CD4-positive, alpha-beta memory T cell (primary cell): ENCODE results near the gene CDH5. TPM values are rescaled to one million over a fixed set of nuclear protein-coding genes. Genes with fewer than 3 reads are reported as not detected.

Experiments
- CTCF ChIA-PET: fragments of 350-600 bp; sonication (Branson Sonifier 250); formaldehyde crosslinking; loops from one replicate; lab custom pipeline; 2021; ENCODE audit warnings: inconsistent platforms; ENCODE audit not compliant: partially characterized antibody; lab: Charles Lee
- POLR2A ChIA-PET: fragments of 350-600 bp; sonication (Branson Sonifier 250); formaldehyde crosslinking; loops from one replicate; lab custom pipeline; 2021; ENCODE audit not compliant: partially characterized antibody; lab: Charles Lee
- DNase-seq, 5 donors: peaks; one replicate each; pipeline versions ENCODE4 v3.0.0 to v3.0.0-alpha.2; 2020 to 2022; ENCODE audit warnings: mixed read lengths in 1 of 5
- H3K27ac ChIP-seq: one replicate; pipeline ENCODE4 v1.7.0; 2013; ENCODE audit warnings: low read depth, low read length
- H3K27me3 ChIP-seq: 2 replicates; pipeline ENCODE4 v1.7.0; 2013; ENCODE audit warnings: mild to moderate bottlenecking, low read length, moderate library complexity; ENCODE audit not compliant: insufficient read depth
- H3K36me3 ChIP-seq: 2 replicates; pipeline ENCODE4 v1.7.0; 2013; ENCODE audit warnings: mild to moderate bottlenecking, low read length, moderate library complexity; ENCODE audit not compliant: insufficient read depth
- H3K4me1 ChIP-seq: 2 replicates; pipeline ENCODE4 v1.7.0; 2013; ENCODE audit warnings: mild to moderate bottlenecking, low read length, moderate library complexity; ENCODE audit not compliant: insufficient read depth
- H3K4me3 ChIP-seq, 2 donors: one replicate each; pipeline ENCODE4 v1.7.0; 2013; ENCODE audit warnings: low read length in 2 of 2, mild to moderate bottlenecking in 1 of 2
- H3K9me3 ChIP-seq, 2 donors: one replicate each; pipeline ENCODE4 v1.7.0; 2013; ENCODE audit warnings: low read length in 2 of 2, control low read depth in 1 of 2; ENCODE audit not compliant: control insufficient read depth in 1 of 2
- H3K27ac Mint-ChIP-seq, 7 donors: one replicate each; pipeline ENCODE4 v1.8.0; 2020 to 2021; ENCODE audit warnings: mixed read lengths in 7 of 7, mild to moderate bottlenecking in 6 of 7, inconsistent platforms in 3 of 7, moderate library complexity in 3 of 7
- H3K27me3 Mint-ChIP-seq, 2 donors: one replicate each; pipeline ENCODE4 v1.8.0; 2020 to 2021; ENCODE audit warnings: mixed read lengths in 2 of 2
- H3K36me3 Mint-ChIP-seq, 2 donors: one replicate each; pipeline ENCODE4 v1.8.0; 2020 to 2021; ENCODE audit warnings: mixed read lengths in 2 of 2, inconsistent platforms in 1 of 2, mild to moderate bottlenecking in 1 of 2
- H3K4me1 Mint-ChIP-seq, 4 donors: one replicate each; pipeline ENCODE4 v1.8.0; 2020 to 2021; ENCODE audit warnings: mixed read lengths in 4 of 4, mild to moderate bottlenecking in 1 of 4
- H3K4me3 Mint-ChIP-seq, 8 donors: one replicate each; pipeline ENCODE4 v1.8.0; 2020 to 2021; ENCODE audit warnings: mixed read lengths in 8 of 8, mild to moderate bottlenecking in 7 of 8, moderate library complexity in 6 of 8, inconsistent platforms in 3 of 8
- H3K9me3 Mint-ChIP-seq, 8 donors: one replicate each; pipeline ENCODE4 v1.8.0; 2020 to 2021; ENCODE audit warnings: mixed read lengths in 8 of 8, mild to moderate bottlenecking in 5 of 8, inconsistent platforms in 3 of 8, moderate library complexity in 1 of 8
- intact Hi-C: fragments of 100-400 bp; cut with micrococcal nuclease; formaldehyde crosslinking; loops from one replicate; pipeline ENCODE4 v1.15.1; 2023
- polyA plus RNA-seq, 2 donors: library from polyadenylated mRNA; unstranded; fragments of 300-500 nt; fragmentation: Illumina TruSeq; gene quantifications; one replicate each; pipeline ENCODE4 v1.2.3, GENCODE V29; 2021
- total RNA-seq, 2 experiments: library from RNA; stranded (reverse); gene quantifications; one replicate each; pipeline ENCODE4 v1.2.3, GENCODE V29; 2021

Gene CDH5, protein sequence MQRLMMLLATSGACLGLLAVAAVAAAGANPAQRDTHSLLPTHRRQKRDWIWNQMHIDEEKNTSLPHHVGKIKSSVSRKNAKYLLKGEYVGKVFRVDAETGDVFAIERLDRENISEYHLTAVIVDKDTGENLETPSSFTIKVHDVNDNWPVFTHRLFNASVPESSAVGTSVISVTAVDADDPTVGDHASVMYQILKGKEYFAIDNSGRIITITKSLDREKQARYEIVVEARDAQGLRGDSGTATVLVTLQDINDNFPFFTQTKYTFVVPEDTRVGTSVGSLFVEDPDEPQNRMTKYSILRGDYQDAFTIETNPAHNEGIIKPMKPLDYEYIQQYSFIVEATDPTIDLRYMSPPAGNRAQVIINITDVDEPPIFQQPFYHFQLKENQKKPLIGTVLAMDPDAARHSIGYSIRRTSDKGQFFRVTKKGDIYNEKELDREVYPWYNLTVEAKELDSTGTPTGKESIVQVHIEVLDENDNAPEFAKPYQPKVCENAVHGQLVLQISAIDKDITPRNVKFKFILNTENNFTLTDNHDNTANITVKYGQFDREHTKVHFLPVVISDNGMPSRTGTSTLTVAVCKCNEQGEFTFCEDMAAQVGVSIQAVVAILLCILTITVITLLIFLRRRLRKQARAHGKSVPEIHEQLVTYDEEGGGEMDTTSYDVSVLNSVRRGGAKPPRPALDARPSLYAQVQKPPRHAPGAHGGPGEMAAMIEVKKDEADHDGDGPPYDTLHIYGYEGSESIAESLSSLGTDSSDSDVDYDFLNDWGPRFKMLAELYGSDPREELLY
- not detected for total RNA-seq
- not detected for polyA plus RNA-seq

DNA sequence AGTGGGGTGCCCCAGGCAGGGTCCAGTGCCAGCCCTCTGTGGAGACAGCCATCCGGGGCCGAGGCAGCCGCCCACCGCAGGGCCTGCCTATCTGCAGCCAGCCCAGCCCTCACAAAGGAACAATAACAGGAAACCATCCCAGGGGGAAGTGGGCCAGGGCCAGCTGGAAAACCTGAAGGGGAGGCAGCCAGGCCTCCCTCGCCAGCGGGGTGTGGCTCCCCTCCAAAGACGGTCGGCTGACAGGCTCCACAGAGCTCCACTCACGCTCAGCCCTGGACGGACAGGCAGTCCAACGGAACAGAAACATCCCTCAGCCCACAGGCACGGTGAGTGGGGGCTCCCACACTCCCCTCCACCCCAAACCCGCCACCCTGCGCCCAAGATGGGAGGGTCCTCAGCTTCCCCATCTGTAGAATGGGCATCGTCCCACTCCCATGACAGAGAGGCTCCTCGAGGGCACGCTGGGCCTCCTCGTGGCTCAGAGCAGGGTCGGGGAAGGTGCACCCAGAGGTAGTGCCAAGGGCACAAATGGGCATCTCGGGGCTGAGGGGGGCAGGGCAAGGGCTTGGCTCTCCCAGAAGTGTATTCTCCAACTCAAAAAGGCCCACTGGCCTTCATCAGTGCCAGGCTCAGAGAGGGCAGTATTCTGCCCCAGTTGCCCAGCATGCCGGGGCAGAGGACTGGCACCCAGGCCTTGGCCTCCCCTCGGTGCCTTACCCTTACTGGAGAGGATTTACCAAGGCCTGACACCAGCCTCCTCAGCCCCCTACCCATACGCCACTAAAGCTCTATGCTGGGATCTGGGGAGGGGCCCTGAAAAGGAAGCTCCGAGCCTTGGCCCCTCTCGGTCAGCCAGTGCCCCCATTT lies at the start of gene CDH5:
Gene CDH5 (plus strand): TSS at position 259 of the 867 bp plus-strand sequence. CDS start 12,647 bp downstream, outside the sequence.
- DNase-seq, result no peak
- Histone ChIP-seq H3K9me3 (no peaks in the 10 kb centered on the region), H3K27ac (no peak within 1 kb of the TSS), H3K4me1 (no peaks in the 10 kb centered on the region), H3K4me3 (no peak within 1 kb of the TSS), H3K27me3 (peaks cover 16% of the 10 kb centered on the region), H3K36me3 (no peaks in the 10 kb centered on the region)
- POLR2A ChIA-PET, result no interaction called here
- Mint-ChIP-seq H3K4me3 (no peak within 1 kb of the TSS), H3K27ac (peak within 1 kb of the TSS in 1 of 7 donors; percentile 24), H3K36me3 (no peaks in the 10 kb centered on the region), H3K27me3 (peaks cover 29 to 32% of the 10 kb centered on the region in 2 donors), H3K4me1 (peaks cover 0 to 6% (median 2%) of the 10 kb centered on the region in 4 donors), H3K9me3 (peaks cover 0 to 1% (median 0%) of the 10 kb centered on the region in 8 donors)
- intact Hi-C loops, result no loop called here
- CTCF ChIA-PET, result interaction anchor here (0.9 to 5.0 kb wide), 3 partner anchors 9 to 23 kb away, joined by 3 to 44 read pairs (median 4); no protein-coding TSS in a partner anchor

DNA sequence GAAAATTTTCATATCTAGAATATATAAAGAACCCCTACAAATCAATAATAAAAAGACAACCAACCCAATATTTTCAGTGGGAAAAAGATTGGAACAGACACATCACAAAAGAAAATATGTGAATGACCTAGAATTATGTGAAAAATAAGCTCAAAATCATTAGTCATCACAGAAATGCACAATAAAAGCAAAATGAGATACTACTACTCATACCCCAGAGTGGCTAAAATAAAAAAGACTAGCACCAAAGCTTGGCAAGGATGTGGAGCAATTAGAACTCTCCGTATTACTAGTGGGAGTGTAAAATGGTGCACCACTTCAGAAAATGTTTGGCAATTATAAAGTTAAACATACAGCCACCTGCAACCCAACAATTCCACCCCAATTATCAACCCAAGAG lies 48.0 kb upstream of the CDH5 start:
- CTCF ChIA-PET, result interaction anchor here (1.2 kb wide), 3 partner anchors 12 to 45 kb away, joined by 3 to 4 read pairs (median 3); no protein-coding TSS in a partner anchor
- peaks cover 0 to 2% (median 0%) of the 10 kb centered on the region in 4 donors for H3K4me1 Mint-ChIP-seq
- intact Hi-C loops, result no loop called here
- H3K9me3 Mint-ChIP-seq, result peaks cover 0 to 3% (median 0%) of the 10 kb centered on the region in 8 donors
- DNase-seq, result no peak
- no peaks in the 10 kb centered on the region for H3K4me1 ChIP-seq
- POLR2A ChIA-PET, result no interaction called here
- H3K4me3 Mint-ChIP-seq, result no peak overlapping the region
- H3K9me3 ChIP-seq, result no peaks in the 10 kb centered on the region
- H3K4me3 ChIP-seq, result no peak overlapping the region
- no peaks in the 10 kb centered on the region for H3K27me3 ChIP-seq
- peaks cover 20 to 22% of the 10 kb centered on the region in 2 donors for H3K27me3 Mint-ChIP-seq
- no peak overlapping the region for H3K27ac ChIP-seq
- H3K36me3 ChIP-seq, result no peaks in the 10 kb centered on the region
- H3K27ac Mint-ChIP-seq, result no peak overlapping the region
- H3K36me3 Mint-ChIP-seq, result no peaks in the 10 kb centered on the region

DNA sequence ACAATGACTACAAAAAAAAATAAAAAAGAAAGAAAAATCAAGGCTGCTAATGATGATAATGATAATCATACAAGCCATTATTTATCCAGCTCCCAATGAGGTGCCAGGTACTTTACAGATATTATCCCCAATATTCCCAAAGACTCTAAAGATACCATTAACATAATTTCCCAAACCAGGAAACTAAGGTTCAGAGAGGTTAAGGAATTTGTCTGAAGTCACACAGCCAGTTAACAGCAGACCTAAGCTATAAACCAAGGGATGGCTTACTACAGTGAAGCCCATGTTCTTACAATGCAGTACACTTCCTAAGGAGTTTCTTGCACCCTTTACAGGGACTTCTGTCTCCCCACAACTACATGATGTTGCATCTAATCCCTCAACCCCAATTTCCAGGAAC lies 45.7 kb upstream of the CDH5 start:
- ChIA-PET CTCF (no interaction called here), POLR2A (no interaction called here)
- H3K27ac Mint-ChIP-seq, result no peak overlapping the region
- no peaks in the 10 kb centered on the region for H3K36me3 Mint-ChIP-seq
- no peak overlapping the region for H3K4me3 ChIP-seq
- no peaks in the 10 kb centered on the region for H3K4me1 Mint-ChIP-seq
- H3K27me3 Mint-ChIP-seq, result peaks cover 18 to 28% of the 10 kb centered on the region in 2 donors
- H3K27me3 ChIP-seq, result no peaks in the 10 kb centered on the region
- H3K4me1 ChIP-seq, result no peaks in the 10 kb centered on the region
- H3K9me3 ChIP-seq, result no peaks in the 10 kb centered on the region
- intact Hi-C loops, result no loop called here
- H3K4me3 Mint-ChIP-seq, result no peak overlapping the region
- no peaks in the 10 kb centered on the region for H3K36me3 ChIP-seq
- no peaks in the 10 kb centered on the region for H3K9me3 Mint-ChIP-seq
- no peak overlapping the region for H3K27ac ChIP-seq
- no peak for DNase-seq

DNA sequence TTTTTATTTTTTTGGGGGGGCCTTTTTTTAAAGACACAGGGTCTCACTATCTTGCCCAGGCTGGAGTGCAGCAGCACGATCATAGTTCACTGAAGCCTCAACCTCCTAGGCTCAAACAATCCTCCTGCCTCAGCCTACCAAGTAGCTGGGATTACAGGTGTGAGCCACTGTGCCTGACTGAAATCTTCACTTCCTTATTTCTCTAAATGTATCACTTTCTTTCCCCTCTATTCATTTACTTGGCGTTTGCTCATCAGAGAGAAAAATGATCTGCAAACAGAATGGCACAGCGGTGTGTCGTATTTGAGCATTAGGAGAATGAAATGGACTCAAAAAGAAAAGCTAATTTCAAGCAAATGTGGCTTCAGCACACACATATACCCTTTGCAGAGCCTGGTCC lies 44.3 kb upstream of the CDH5 start:
- H3K4me1 Mint-ChIP-seq, result no peaks in the 10 kb centered on the region
- Histone ChIP-seq H3K27ac (no peak overlapping the region), H3K9me3 (no peaks in the 10 kb centered on the region), H3K4me3 (no peak overlapping the region), H3K36me3 (no peaks in the 10 kb centered on the region), H3K4me1 (no peaks in the 10 kb centered on the region), H3K27me3 (no peaks in the 10 kb centered on the region)
- no peak for DNase-seq
- no peak overlapping the region for H3K27ac Mint-ChIP-seq
- peaks cover 20 to 23% of the 10 kb centered on the region in 2 donors for H3K27me3 Mint-ChIP-seq
- POLR2A ChIA-PET, result no interaction called here
- CTCF ChIA-PET, result interaction anchor here (0.9 kb wide), 1 partner anchor 53 kb away, joined by 3 read pairs; no protein-coding TSS in a partner anchor
- intact Hi-C loops, result no loop called here
- no peaks in the 10 kb centered on the region for H3K9me3 Mint-ChIP-seq
- H3K4me3 Mint-ChIP-seq, result no peak overlapping the region
- H3K36me3 Mint-ChIP-seq, result no peaks in the 10 kb centered on the region

DNA sequence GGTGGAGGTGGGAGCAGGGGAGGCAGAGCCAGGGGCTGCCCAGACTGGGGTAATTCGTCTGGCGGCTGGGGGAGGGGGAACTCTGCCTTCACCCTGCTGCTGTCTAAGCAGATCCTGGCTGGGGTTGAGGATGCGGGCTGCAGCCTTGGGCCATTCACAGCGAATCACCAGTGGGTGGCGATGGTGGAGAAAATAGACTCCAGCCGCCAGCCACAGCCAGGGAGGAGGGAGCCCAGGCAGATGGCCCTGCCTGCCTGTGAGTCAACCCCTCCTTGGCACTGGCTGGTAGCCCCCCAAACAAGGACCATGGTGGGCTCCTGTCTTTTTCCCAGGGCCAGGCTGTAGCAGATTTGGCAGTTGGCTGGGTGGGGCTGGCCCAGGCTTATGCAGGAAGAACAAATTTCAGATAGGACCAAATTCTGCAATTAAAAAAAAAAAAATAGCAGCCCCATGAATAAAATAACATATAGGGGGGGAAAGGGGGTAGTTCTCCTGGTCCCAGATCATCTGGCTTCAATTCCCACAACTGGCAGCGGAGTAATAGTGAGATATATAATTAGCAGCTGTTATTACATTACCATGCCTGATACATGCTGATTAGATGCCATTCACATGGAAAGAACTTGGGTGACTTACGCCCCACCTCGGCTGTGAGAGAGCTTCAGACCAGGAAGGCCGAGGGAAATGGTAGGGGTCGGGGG lies 41.5 kb upstream of the CDH5 start:
- POLR2A ChIA-PET, result no interaction called here
- intact Hi-C loops, result no loop called here
- Mint-ChIP-seq H3K4me1 (no peaks in the 10 kb centered on the region), H3K9me3 (no peaks in the 10 kb centered on the region), H3K27me3 (peaks cover 15 to 17% of the 10 kb centered on the region in 2 donors), H3K4me3 (no peak overlapping the region), H3K36me3 (no peaks in the 10 kb centered on the region), H3K27ac (no peak overlapping the region)
- Histone ChIP-seq H3K27ac (no peak overlapping the region), H3K4me3 (no peak overlapping the region), H3K27me3 (no peaks in the 10 kb centered on the region), H3K4me1 (no peaks in the 10 kb centered on the region), H3K9me3 (no peaks in the 10 kb centered on the region), H3K36me3 (no peaks in the 10 kb centered on the region)
- no peak for DNase-seq
- CTCF ChIA-PET, result no interaction called here

DNA sequence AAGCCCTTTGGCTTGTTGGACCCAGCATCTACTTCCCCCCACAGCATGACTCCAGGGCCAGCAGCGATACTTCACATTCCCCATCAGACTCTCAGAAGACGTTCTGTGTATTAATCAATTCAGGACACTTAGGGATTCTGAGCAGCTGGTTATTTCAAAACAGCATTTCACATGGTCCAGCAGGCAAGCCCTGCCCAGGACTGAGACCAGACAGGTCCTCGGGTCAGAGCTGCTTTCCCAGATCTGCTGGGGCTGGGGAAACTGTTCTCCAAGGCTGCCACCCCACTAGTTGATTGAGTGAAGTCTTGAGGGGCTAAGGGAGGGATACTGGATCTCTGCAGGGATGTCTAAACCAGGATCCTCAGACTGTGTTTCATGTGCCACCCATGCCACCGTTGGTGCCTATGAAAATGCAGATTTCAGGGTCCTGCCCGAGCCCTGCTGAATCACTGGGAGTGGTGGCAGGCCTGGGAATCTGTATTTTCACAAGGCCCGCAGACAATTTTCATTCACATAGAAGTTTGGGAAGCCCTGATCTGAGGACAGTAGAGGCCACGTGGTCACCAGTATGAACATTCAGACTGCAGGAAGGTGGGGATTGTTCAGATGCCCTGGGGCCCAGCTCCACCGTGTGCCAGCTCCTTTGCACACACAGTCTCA lies 40.6 kb upstream of the CDH5 start:
- ChIA-PET CTCF (interaction anchor here (1.3 kb wide), 1 partner anchor 18 kb away, joined by 4 read pairs; no protein-coding TSS in a partner anchor), POLR2A (no interaction called here)
- no peak overlapping the region for H3K4me3 Mint-ChIP-seq
- intact Hi-C loops, result no loop called here
- H3K36me3 Mint-ChIP-seq, result no peaks in the 10 kb centered on the region
- peaks cover 15 to 17% of the 10 kb centered on the region in 2 donors for H3K27me3 Mint-ChIP-seq
- no peaks in the 10 kb centered on the region for H3K9me3 ChIP-seq
- H3K4me1 ChIP-seq, result no peaks in the 10 kb centered on the region
- H3K27ac ChIP-seq, result no peak overlapping the region
- H3K27ac Mint-ChIP-seq, result no peak overlapping the region
- no peaks in the 10 kb centered on the region for H3K4me1 Mint-ChIP-seq
- DNase-seq, result no peak
- no peaks in the 10 kb centered on the region for H3K36me3 ChIP-seq
- H3K4me3 ChIP-seq, result no peak overlapping the region
- no peaks in the 10 kb centered on the region for H3K9me3 Mint-ChIP-seq
- no peaks in the 10 kb centered on the region for H3K27me3 ChIP-seq
